WTC11 (cell line): ENCODE data around the gene LONP2. TPM values are rescaled to one million over a fixed set of nuclear protein-coding genes. Genes with fewer than 3 reads are reported as not detected.

Source experiments
- ATAC-seq: fragments of 200-7000 bp; cut with Tn5 transposase; 2 replicates; pipeline ENCODE4 v1.10.0; 2021; ENCODE audit warnings: mild to moderate bottlenecking, moderate library complexity
- CTCF ChIA-PET: fragments of 300-600 bp; sonication (Branson Sonifier 250); formaldehyde crosslinking; loops from one replicate; lab custom pipeline; 2021; ENCODE audit warnings: antibody characterized with exemption; lab: Charles Lee
- POLR2A ChIA-PET: fragments of 350-600 bp; sonication (Branson Sonifier 250); formaldehyde crosslinking; loops from one replicate; lab custom pipeline; 2021; ENCODE audit warnings: antibody characterized with exemption; lab: Charles Lee
- DNase-seq: peaks from one replicate; pipeline ENCODE4 v3.0.0; 2021; ENCODE audit warnings: low spot score
- H3K27ac Mint-ChIP-seq: 2 replicates; pipeline ENCODE4 v1.8.0; 2021; ENCODE audit warnings: mixed read lengths
- H3K27me3 Mint-ChIP-seq: 2 replicates; pipeline ENCODE4 v1.8.0; 2021; ENCODE audit warnings: low read depth, mild to moderate bottlenecking, moderate library complexity, mixed read lengths
- H3K36me3 Mint-ChIP-seq: 2 replicates; pipeline ENCODE4 v1.8.0; 2021; ENCODE audit warnings: mixed read lengths
- H3K4me1 Mint-ChIP-seq: 2 replicates; pipeline ENCODE4 v1.8.0; 2022; ENCODE audit warnings: mixed read lengths
- H3K4me3 Mint-ChIP-seq: 2 replicates; pipeline ENCODE4 v1.8.0; 2021; ENCODE audit warnings: mild to moderate bottlenecking, moderate library complexity, mixed read lengths
- H3K9me3 Mint-ChIP-seq: 2 replicates; pipeline ENCODE4 v1.8.0; 2021; ENCODE audit warnings: mixed read lengths
- ATF1 ChIP-seq: sonication (generic); formaldehyde crosslinking; IDR thresholded peaks from 2 replicates; pipeline ENCODE4 v1.8.1; 2023; ENCODE audit warnings: mild to moderate bottlenecking, moderate library complexity, missing genetic modification reagents
- ATF2 ChIP-seq: sonication (generic); formaldehyde crosslinking; IDR thresholded peaks from 2 replicates; pipeline ENCODE4 v1.8.1; 2022; ENCODE audit warnings: low read depth, missing genetic modification reagents, borderline replicate concordance
- ATF6 ChIP-seq: sonication (generic); formaldehyde crosslinking; IDR thresholded peaks from 2 replicates; pipeline ENCODE4 v1.8.1; 2023; ENCODE audit warnings: mild to moderate bottlenecking, missing genetic modification reagents
- CDX4 ChIP-seq: fragments of 250-450 bp; sonication (Bioruptor Pico); IDR thresholded peaks from 2 replicates; pipeline ENCODE4 v1.9.0; 2021; ENCODE audit warnings: moderate library complexity, mild to moderate bottlenecking, inconsistent platforms, borderline replicate concordance
- E2F4 ChIP-seq: sonication (generic); formaldehyde crosslinking; IDR thresholded peaks from 2 replicates; pipeline ENCODE4 v1.8.1; 2022; ENCODE audit warnings: low read depth, mild to moderate bottlenecking, moderate library complexity, missing genetic modification reagents, borderline replicate concordance
- ELF4 ChIP-seq: sonication (generic); formaldehyde crosslinking; IDR thresholded peaks from 2 replicates; pipeline ENCODE4 v1.8.1; 2022; ENCODE audit warnings: low read depth, mild to moderate bottlenecking, moderate library complexity, missing genetic modification reagents
- FOXK1 ChIP-seq: sonication (generic); formaldehyde crosslinking; IDR thresholded peaks from 2 replicates; pipeline ENCODE4 v1.8.0; 2022; ENCODE audit warnings: mild to moderate bottlenecking, moderate library complexity, missing genetic modification reagents
- FOXP4 ChIP-seq: sonication (generic); formaldehyde crosslinking; IDR thresholded peaks from 2 replicates; pipeline ENCODE4 v1.8.0; 2022; ENCODE audit warnings: mild to moderate bottlenecking, missing genetic modification reagents
- IRF1 ChIP-seq: sonication (generic); formaldehyde crosslinking; IDR thresholded peaks from 2 replicates; pipeline ENCODE4 v1.8.0; 2023; ENCODE audit warnings: missing genetic modification reagents
- KAT7 ChIP-seq: sonication (generic); formaldehyde crosslinking; IDR thresholded peaks from 2 replicates; pipeline ENCODE4 v1.8.1; 2023; ENCODE audit warnings: missing genetic modification reagents, mild to moderate bottlenecking, borderline replicate concordance
- NR3C1 ChIP-seq: sonication (generic); formaldehyde crosslinking; conservative IDR thresholded peaks from 2 replicates; pipeline ENCODE4 v1.8.1; 2023; ENCODE audit warnings: low read depth, mild to moderate bottlenecking, missing genetic modification reagents
- RORB ChIP-seq: fragments of 250-450 bp; sonication (Bioruptor Pico); IDR thresholded peaks from 2 replicates; pipeline ENCODE4 v1.9.0; 2021; ENCODE audit warnings: mild to moderate bottlenecking
- TCF7 ChIP-seq: sonication (generic); formaldehyde crosslinking; IDR thresholded peaks from 2 replicates; pipeline ENCODE4 v1.8.0; 2022; ENCODE audit warnings: mild to moderate bottlenecking, low read depth, missing genetic modification reagents, moderate library complexity
- ZMAT4 ChIP-seq: fragments of 250-450 bp; sonication (Bioruptor Pico); IDR thresholded peaks from 2 replicates; pipeline ENCODE4 v1.9.0; 2021; ENCODE audit warnings: mild to moderate bottlenecking
- ZNF232 ChIP-seq: sonication (generic); formaldehyde crosslinking; IDR thresholded peaks from 2 replicates; pipeline ENCODE4 v1.8.0; 2022; ENCODE audit warnings: mild to moderate bottlenecking, missing genetic modification reagents
- ZNF263 ChIP-seq: sonication (generic); formaldehyde crosslinking; IDR thresholded peaks from 2 replicates; pipeline ENCODE4 v1.8.1; 2022; ENCODE audit warnings: low read depth, mild to moderate bottlenecking, moderate library complexity, missing genetic modification reagents
- ZNF396 ChIP-seq: fragments of 250-450 bp; sonication (Bioruptor Pico); IDR thresholded peaks from 2 replicates; pipeline ENCODE4 v1.8.0; 2021; ENCODE audit warnings: mild to moderate bottlenecking, moderate library complexity, borderline replicate concordance
- ZNF425 ChIP-seq: fragments of 250-450 bp; sonication (Bioruptor Pico); conservative IDR thresholded peaks from 2 replicates; pipeline ENCODE4 v1.9.0; 2021; ENCODE audit warnings: mild to moderate bottlenecking
- ZSCAN18 ChIP-seq: fragments of 250-450 bp; sonication (Bioruptor Pico); IDR thresholded peaks from 2 replicates; pipeline ENCODE4 v2.1.2; 2022; ENCODE audit warnings: mild to moderate bottlenecking, moderate library complexity
- total RNA-seq: library from RNA; stranded (reverse); gene quantifications from 3 replicates; pipeline ENCODE4 v1.2.3, GENCODE V29; 2021

The LONP2 gene
- total RNA-seq, 1 experiment from 2014 or later = 28.4 TPM

GRCh38 chr16:48276102-48276501 lies 32.0 kb downstream of the LONP2 start:
- TF ChIP-seq ATF2 (CRISPR knock-in tag) (no peak), ZNF396 (no peak), RORB (CRISPR knock-in tag) (no peak), ZNF425 (CRISPR knock-in tag) (no peak), ZNF263 (CRISPR knock-in tag) (no peak), KAT7 (no peak), ZSCAN18 (CRISPR knock-in tag) (no peak), ZMAT4 (CRISPR knock-in tag) (no peak), TCF7 (CRISPR knock-in tag) (no peak), FOXK1 (no peak), E2F4 (CRISPR knock-in tag) (no peak), ZNF232 (CRISPR knock-in tag) (no peak), NR3C1 (CRISPR knock-in tag) (no peak), FOXP4 (CRISPR knock-in tag) (no peak), IRF1 (CRISPR knock-in tag) (no peak), ELF4 (CRISPR knock-in tag) (no peak), CDX4 (CRISPR knock-in tag) (no peak), ATF1 (CRISPR knock-in tag) (no peak), ATF6 (CRISPR knock-in tag) (no peak)
- TF ChIP-seq, all 79 proteins: peak for 0
- ATAC-seq (no peak), DNase-seq (no peak)
- POLR2A ChIA-PET = no interaction called here
- Mint-ChIP-seq H3K9me3 (no peaks in the 10 kb centered on the region), H3K4me3 (no peak overlapping the region), H3K27me3 (no peaks in the 10 kb centered on the region), H3K27ac (peak overlapping the region; percentile 66), H3K4me1 (peaks cover 30% of the 10 kb centered on the region), H3K36me3 (peaks cover 13% of the 10 kb centered on the region)
- CTCF ChIA-PET = no interaction called here
